Gastrocnemius medialis (tissue), 4 donors: ENCODE results near the gene HABP4.

ENCODE experiments used
- CTCF ChIP-seq, 5 experiments: fragments of 450-650 bp in 3 of 5; fragments of 200-600 bp in 2 of 5; sonication (generic) in 2 of 5; IDR thresholded peaks in 4 of 5; conservative IDR thresholded peaks in 1 of 5; 1 replicate in 4 of 5; 2 replicates in 1 of 5; pipeline ENCODE4 v1.5.1; 2016 to 2019; ENCODE audit warnings: antibody characterized with exemption in 5 of 5, mild to moderate bottlenecking in 3 of 5, moderate library complexity in 3 of 5
- POLR2A ChIP-seq, 2 donors: fragments of 450-650 bp; IDR thresholded peaks; one replicate each; pipeline ENCODE4 v1.6.1; 2017; ENCODE audit warnings: antibody characterized with exemption in 2 of 2, mild to moderate bottlenecking in 2 of 2, moderate library complexity in 2 of 2

- TF ChIP-seq CTCF (IDR thresholded peaks at IDR 0.05 in 4 of 5, conservative IDR thresholded peaks at IDR 0.05 in 1 of 5) (no peak), POLR2A (IDR thresholded peaks at IDR 0.05) (no peak)
These were observed 30.8 kb downstream of the HABP4 start for GRCh38 chr9:96480736-96481135.
